Measurements from ENCODE around the gene IL17C.

- no peak for TF ChIP-seq CBFB (CRISPR knock-in tag; IDR thresholded peaks at IDR 0.05; ENCODE audit: low read depth)
- TF ChIP-seq MAX (CRISPR knock-in tag; IDR thresholded peaks at IDR 0.05): no peak
- no peak for TF ChIP-seq ELF4 (CRISPR knock-in tag; IDR thresholded peaks at IDR 0.05; ENCODE audit: low read depth)
- TF ChIP-seq CTCF (IDR thresholded peaks at IDR 0.05): no peak
Observed at GRCh38 chr16:88643644-88643932, 5.2 kb downstream of the IL17C start.
